Chondrocyte (in vitro differentiated cells): Measurements from ENCODE around the gene IFNLR1. TPM values are rescaled to one million over a fixed set of nuclear protein-coding genes. Genes with fewer than 3 reads are reported as not detected.

Experiments used
- DNase-seq: peaks from one replicate; pipeline ENCODE4 v3.0.0; 2021; ENCODE audit warnings: mixed read lengths, low spot score
- H3K27ac Mint-ChIP-seq: one replicate; pipeline ENCODE4 v1.8.0; 2021; ENCODE audit warnings: mild to moderate bottlenecking, moderate library complexity, mixed read lengths; ENCODE audit not compliant: unreplicated experiment
- H3K27me3 Mint-ChIP-seq: 2 replicates; pipeline ENCODE4 v1.8.0; 2021; ENCODE audit warnings: low read depth, mixed read lengths
- H3K36me3 Mint-ChIP-seq: 2 replicates; pipeline ENCODE4 v1.8.0; 2021; ENCODE audit warnings: low read depth, mixed read lengths
- H3K4me1 Mint-ChIP-seq: 2 replicates; pipeline ENCODE4 v1.8.0; 2021; ENCODE audit warnings: low read depth, mild to moderate bottlenecking, mixed read lengths
- H3K4me3 Mint-ChIP-seq: one replicate; pipeline ENCODE4 v1.8.0; 2021; ENCODE audit warnings: mild to moderate bottlenecking, moderate library complexity, mixed read lengths; ENCODE audit not compliant: unreplicated experiment
- H3K9me3 Mint-ChIP-seq: 2 replicates; pipeline ENCODE4 v1.8.0; 2021; ENCODE audit warnings: low read depth, mixed read lengths
- total RNA-seq: library from RNA; stranded (reverse); gene quantifications from 3 replicates; pipeline ENCODE4 v1.2.1, GENCODE V29; 2021
- TF ChIP-seq, protein P1 (sequence below): fragments of 200-600 bp; sonication (generic); IDR thresholded peaks from 2 replicates; pipeline ENCODE4 v1.5.0; 2021; ENCODE audit warnings: antibody characterized with exemption, mild to moderate bottlenecking, moderate library complexity

Gene IFNLR1
- total RNA-seq, 1 donor from 2014 or later = 0.12 TPM

DNA sequence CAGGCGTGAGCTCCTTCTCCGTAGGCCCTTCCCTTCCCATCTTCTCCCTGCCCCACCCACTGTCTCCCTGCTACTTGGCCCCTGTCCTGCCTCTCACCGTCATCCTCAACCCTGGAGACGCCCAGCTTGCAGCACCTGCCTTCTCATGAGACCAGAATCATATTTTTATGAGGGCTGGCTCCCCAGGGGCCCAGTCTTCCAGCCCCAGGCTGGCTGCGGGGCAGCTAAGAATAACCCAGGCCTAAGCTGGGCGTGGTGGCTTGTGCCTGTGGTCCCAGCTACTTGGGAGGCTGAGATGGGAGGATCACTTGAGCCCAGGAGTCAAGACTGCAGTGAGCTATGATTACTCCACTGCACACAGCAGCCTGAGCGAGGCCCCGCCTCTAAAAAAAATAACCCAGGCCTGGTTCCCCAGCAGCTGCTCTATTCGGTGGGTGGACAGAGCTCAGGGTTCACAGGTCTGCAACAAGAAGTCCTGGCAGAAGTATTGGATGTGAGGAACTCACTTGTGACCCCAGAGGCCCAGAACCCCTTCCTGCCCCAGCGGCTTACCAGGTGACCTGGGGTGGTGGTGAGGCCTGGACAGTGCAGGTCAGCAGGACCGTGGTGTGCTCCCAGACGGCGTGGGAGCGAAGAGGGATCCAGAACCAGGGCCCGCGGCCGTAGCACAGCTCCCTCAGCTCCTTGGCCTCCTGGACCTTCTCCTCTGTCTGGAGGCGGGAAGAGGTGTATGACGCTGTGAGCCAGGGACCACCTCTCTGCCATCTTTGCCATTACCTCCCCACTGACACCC is 81.5 kb downstream of the IFNLR1 start:
- H3K36me3 Mint-ChIP-seq = no peaks in the 10 kb centered on the region
- TF ChIP-seq, protein P1, sequence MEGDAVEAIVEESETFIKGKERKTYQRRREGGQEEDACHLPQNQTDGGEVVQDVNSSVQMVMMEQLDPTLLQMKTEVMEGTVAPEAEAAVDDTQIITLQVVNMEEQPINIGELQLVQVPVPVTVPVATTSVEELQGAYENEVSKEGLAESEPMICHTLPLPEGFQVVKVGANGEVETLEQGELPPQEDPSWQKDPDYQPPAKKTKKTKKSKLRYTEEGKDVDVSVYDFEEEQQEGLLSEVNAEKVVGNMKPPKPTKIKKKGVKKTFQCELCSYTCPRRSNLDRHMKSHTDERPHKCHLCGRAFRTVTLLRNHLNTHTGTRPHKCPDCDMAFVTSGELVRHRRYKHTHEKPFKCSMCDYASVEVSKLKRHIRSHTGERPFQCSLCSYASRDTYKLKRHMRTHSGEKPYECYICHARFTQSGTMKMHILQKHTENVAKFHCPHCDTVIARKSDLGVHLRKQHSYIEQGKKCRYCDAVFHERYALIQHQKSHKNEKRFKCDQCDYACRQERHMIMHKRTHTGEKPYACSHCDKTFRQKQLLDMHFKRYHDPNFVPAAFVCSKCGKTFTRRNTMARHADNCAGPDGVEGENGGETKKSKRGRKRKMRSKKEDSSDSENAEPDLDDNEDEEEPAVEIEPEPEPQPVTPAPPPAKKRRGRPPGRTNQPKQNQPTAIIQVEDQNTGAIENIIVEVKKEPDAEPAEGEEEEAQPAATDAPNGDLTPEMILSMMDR = no peak
- peak; percentile 72 for DNase-seq
- H3K4me3 Mint-ChIP-seq = no peak overlapping the region
- H3K27ac Mint-ChIP-seq = peak overlapping the region; percentile 22
- H3K9me3 Mint-ChIP-seq = no peaks in the 10 kb centered on the region
- H3K27me3 Mint-ChIP-seq = no peaks in the 10 kb centered on the region
- peaks cover 33% of the 10 kb centered on the region for H3K4me1 Mint-ChIP-seq

- DNase-seq = no peak
- no peaks in the 10 kb centered on the region for H3K36me3 Mint-ChIP-seq
- peaks cover 32% of the 10 kb centered on the region for H3K4me1 Mint-ChIP-seq
- TF ChIP-seq, protein P1 = no peak
- no peaks in the 10 kb centered on the region for H3K27me3 Mint-ChIP-seq
- no peak overlapping the region for H3K4me3 Mint-ChIP-seq
- no peaks in the 10 kb centered on the region for H3K9me3 Mint-ChIP-seq
- no peak overlapping the region for H3K27ac Mint-ChIP-seq
Observed at GRCh38 chr1:24104854-24105253, 82.2 kb downstream of the IFNLR1 start.

Other genes with a start within 250 kb of the IFNLR1 start
- gene PNRC2, start 227.5 kb downstream of the IFNLR1 start, total RNA-seq = 52.9 to 62.6 TPM (median 54.2 TPM) in 3 replicates
- gene SRSF10, start 207.0 kb downstream of the IFNLR1 start, total RNA-seq = 86.0 to 113 TPM (median 92.0 TPM) in 3 replicates
- gene MYOM3, start 75.2 kb downstream of the IFNLR1 start, total RNA-seq = 0.70 to 2.9 TPM (median 0.72 TPM) in 3 replicates
- not detected in 3 replicates for gene IL22RA1, start 44.1 kb downstream of the IFNLR1 start, total RNA-seq
- gene GRHL3, start 132.1 kb upstream of the IFNLR1 start, total RNA-seq = 0.07 TPM in 1 of 3 replicates, not detected in the others
- 5.0 to 6.8 TPM (median 5.8 TPM) in 3 replicates for gene STPG1, start 226.5 kb upstream of the IFNLR1 start, total RNA-seq
- 27.1 to 35.3 TPM (median 29.3 TPM) in 3 replicates for gene NIPAL3, start 228.5 kb upstream of the IFNLR1 start, total RNA-seq